H7 (cell line): ENCODE results near the gene MCM8. TPM values are rescaled to one million over a fixed set of nuclear protein-coding genes. Genes with fewer than 3 reads are reported as not detected.

Experiments used
- DNase-seq: peaks from one replicate; pipeline ENCODE4 v3.0.0; 2012
- H3K27me3 ChIP-seq: 2 replicates; pipeline ENCODE4 v1.6.0; 2011; ENCODE audit warnings: mild to moderate bottlenecking, low read length; ENCODE audit not compliant: control insufficient read depth, insufficient read depth
- H3K36me3 ChIP-seq: replicated peaks from 2 replicates; pipeline ENCODE4 v1.5.1; 2011; ENCODE audit warnings: low read length; ENCODE audit not compliant: control insufficient read depth, insufficient read depth
- H3K4me3 ChIP-seq: 2 replicates; pipeline ENCODE4 v1.5.1; 2011; ENCODE audit warnings: low read depth, mild to moderate bottlenecking, control low read depth, low read length, moderate library complexity; ENCODE audit not compliant: insufficient read depth
- total RNA-seq: library from RNA; depleted of rRNA; stranded (reverse); fragments of >200 nt; shearing (Covaris generic); gene quantifications from 2 replicates; pipeline ENCODE4 v1.2.3, GENCODE V29; 2014

The MCM8 gene
- total RNA-seq, 1 experiment from 2014 or later: 26.8 TPM

GRCh38 chr20:5973172-5973571 lies 22.7 kb downstream of the MCM8 start:
- Histone ChIP-seq H3K27me3 (peaks cover 9% of the 10 kb centered on the region), H3K4me3 (no peak overlapping the region), H3K36me3 (peaks cover 5% of the 10 kb centered on the region)
- no peak for DNase-seq

- Histone ChIP-seq H3K27me3 (peaks cover 9% of the 10 kb centered on the region), H3K4me3 (no peak overlapping the region), H3K36me3 (peaks cover 10% of the 10 kb centered on the region)
- DNase-seq: no peak
Measured at GRCh38 chr20:5973971-5974370, 23.5 kb downstream of the MCM8 start.

GRCh38 chr20:5974531-5974930 lies 24.1 kb downstream of the MCM8 start:
- H3K36me3 ChIP-seq: peaks cover 11% of the 10 kb centered on the region
- DNase-seq: no peak

GRCh38 chr20:5975778-5976177 lies 25.3 kb downstream of the MCM8 start:
- no peaks in the 10 kb centered on the region; the same call in 1 of the 2 replicates for H3K27me3 ChIP-seq
- peaks cover 9% of the 10 kb centered on the region for H3K36me3 ChIP-seq
- H3K4me3 ChIP-seq: no peak overlapping the region
- DNase-seq: no peak

More at GRCh38 chr20:5974531-5974930, 24.1 kb downstream of the MCM8 start:
- Histone ChIP-seq H3K27me3 (peaks cover 9% of the 10 kb centered on the region), H3K4me3 (no peak overlapping the region)

GRCh38 chr20:5977223-5977622 lies 26.8 kb downstream of the MCM8 start:
- Histone ChIP-seq H3K4me3 (no peak overlapping the region), H3K36me3 (peaks cover 9% of the 10 kb centered on the region), H3K27me3 (no peaks in the 10 kb centered on the region)
- DNase-seq: no peak

GRCh38 chr20:5977975-5978374 lies 27.5 kb downstream of the MCM8 start:
- Histone ChIP-seq H3K27me3 (no peaks in the 10 kb centered on the region), H3K4me3 (no peak overlapping the region), H3K36me3 (peaks cover 11% of the 10 kb centered on the region)
- no peak for DNase-seq

GRCh38 chr20:5979801-5980200 lies 29.3 kb downstream of the MCM8 start:
- Histone ChIP-seq H3K36me3 (peaks cover 10% of the 10 kb centered on the region), H3K4me3 (no peak overlapping the region), H3K27me3 (no peaks in the 10 kb centered on the region)
- no peak for DNase-seq

- Histone ChIP-seq H3K27me3 (no peaks in the 10 kb centered on the region), H3K4me3 (no peak overlapping the region), H3K36me3 (peaks cover 10% of the 10 kb centered on the region)
Measured at GRCh38 chr20:5980720-5981538, 30.5 kb downstream of the MCM8 start.

GRCh38 chr20:5987383-5987782 lies 36.9 kb downstream of the MCM8 start:
- no peak for DNase-seq
- peaks cover 6% of the 10 kb centered on the region for H3K36me3 ChIP-seq
- no peak overlapping the region for H3K4me3 ChIP-seq
- H3K27me3 ChIP-seq: no peaks in the 10 kb centered on the region

More at GRCh38 chr20:5980720-5981538, 30.5 kb downstream of the MCM8 start:
- DNase-seq: no peak

GRCh38 chr20:5989539-5989938 lies 39.1 kb downstream of the MCM8 start:
- DNase-seq: no peak
- Histone ChIP-seq H3K36me3 (peaks cover 4% of the 10 kb centered on the region), H3K27me3 (no peaks in the 10 kb centered on the region), H3K4me3 (no peak overlapping the region)

- no peak overlapping the region for H3K4me3 ChIP-seq
- no peaks in the 10 kb centered on the region for H3K27me3 ChIP-seq
- DNase-seq: no peak
- H3K36me3 ChIP-seq: peaks cover 8% of the 10 kb centered on the region
Measured at GRCh38 chr20:5990946-5991345, 40.5 kb downstream of the MCM8 start.

- H3K36me3 ChIP-seq: peaks cover 6% of the 10 kb centered on the region
- H3K4me3 ChIP-seq: no peak overlapping the region
- DNase-seq: no peak
- no peaks in the 10 kb centered on the region for H3K27me3 ChIP-seq
Measured at GRCh38 chr20:5991623-5992441, 41.4 kb downstream of the MCM8 start.

- no peak for DNase-seq
- Histone ChIP-seq H3K4me3 (no peak overlapping the region), H3K36me3 (peaks cover 7% of the 10 kb centered on the region), H3K27me3 (no peaks in the 10 kb centered on the region)
Measured at GRCh38 chr20:5996765-5997164, 46.3 kb downstream of the MCM8 start.

GRCh38 chr20:5999783-6000182 lies 49.3 kb downstream of the MCM8 start:
- no peaks in the 10 kb centered on the region for H3K27me3 ChIP-seq
- peaks cover 7% of the 10 kb centered on the region for H3K36me3 ChIP-seq
- no peak overlapping the region for H3K4me3 ChIP-seq
- DNase-seq: no peak

- H3K27me3 ChIP-seq: no peaks in the 10 kb centered on the region
- H3K36me3 ChIP-seq: peaks cover 3% of the 10 kb centered on the region
- H3K4me3 ChIP-seq: no peak overlapping the region
- no peak for DNase-seq
Measured at GRCh38 chr20:6000871-6001270, 50.4 kb downstream of the MCM8 start.
